Immature natural killer cell (primary cell): ENCODE measurements around the gene PARD3B. TPM values are rescaled to one million over a fixed set of nuclear protein-coding genes. Genes with fewer than 3 reads are reported as not detected.
"Not testable (repeated sequence)": the region's sequence is repeated elsewhere in the genome, so short reads cannot be mapped to it uniquely, and the experiment has no call there.

Experiments used
- DNase-seq, 3 donors: peaks; one replicate each; pipeline ENCODE4 v3.0.0; 2022; ENCODE audit warnings: mixed read lengths in 1 of 3
- H3K27ac Mint-ChIP-seq, 6 donors: one replicate each; pipeline ENCODE4 v1.8.0; 2020; ENCODE audit warnings: mixed read lengths in 6 of 6, mild to moderate bottlenecking in 5 of 6, inconsistent platforms in 4 of 6, moderate library complexity in 3 of 6
- H3K27me3 Mint-ChIP-seq, 3 donors: one replicate each; pipeline ENCODE4 v1.8.0; 2020 to 2021; ENCODE audit warnings: low read depth in 3 of 3, mild to moderate bottlenecking in 3 of 3, mixed read lengths in 3 of 3, moderate library complexity in 3 of 3, inconsistent platforms in 1 of 3
- H3K36me3 Mint-ChIP-seq, 3 donors: one replicate each; pipeline ENCODE4 v1.8.0; 2020; ENCODE audit warnings: mixed read lengths in 3 of 3, inconsistent platforms in 2 of 3, mild to moderate bottlenecking in 2 of 3
- H3K4me1 Mint-ChIP-seq, 2 donors: one replicate each; pipeline ENCODE4 v1.8.0; 2020; ENCODE audit warnings: inconsistent platforms in 2 of 2, mild to moderate bottlenecking in 2 of 2, mixed read lengths in 2 of 2, moderate library complexity in 1 of 2
- H3K4me3 Mint-ChIP-seq, 5 donors: one replicate each; pipeline ENCODE4 v1.8.0; 2020; ENCODE audit warnings: mild to moderate bottlenecking in 5 of 5, mixed read lengths in 5 of 5, inconsistent platforms in 3 of 5, moderate library complexity in 3 of 5
- H3K9me3 Mint-ChIP-seq, 6 donors: one replicate each; pipeline ENCODE4 v1.8.0; 2020; ENCODE audit warnings: mild to moderate bottlenecking in 6 of 6, mixed read lengths in 6 of 6, inconsistent platforms in 4 of 6, moderate library complexity in 3 of 6
- polyA plus RNA-seq, 3 donors: library from polyadenylated mRNA; unstranded; fragments of 300-500 nt; fragmentation: Illumina TruSeq; gene quantifications; one replicate each; pipeline ENCODE4 v1.2.3, GENCODE V29; 2021

Gene PARD3B
- polyA plus RNA-seq, 3 donors from 2014 or later: not detected

DNA sequence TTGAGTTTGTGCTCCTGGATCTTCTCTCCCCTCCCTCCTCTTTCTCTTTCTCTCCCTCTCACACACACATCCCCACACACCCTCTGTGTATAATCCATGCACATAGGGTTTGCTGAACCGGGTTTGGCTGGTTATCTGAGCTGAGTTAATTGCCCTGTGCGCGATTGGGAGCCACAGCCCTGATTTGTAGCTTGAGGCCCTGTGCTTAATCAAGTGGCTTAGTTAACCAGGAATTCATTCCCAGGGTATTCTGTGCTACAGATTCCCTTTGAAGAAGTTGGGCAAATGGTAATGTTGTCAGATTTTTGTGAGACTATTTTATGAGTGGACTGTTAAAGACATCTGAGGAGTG, 6.2 kb downstream of the PARD3B start:
- H3K27ac Mint-ChIP-seq: no peak overlapping the region
- peaks cover 0 to under 1% of the 10 kb centered on the region in 2 donors for H3K4me1 Mint-ChIP-seq
- no peaks in the 10 kb centered on the region for H3K36me3 Mint-ChIP-seq
- H3K4me3 Mint-ChIP-seq: no peak overlapping the region
- H3K27me3 Mint-ChIP-seq: peaks cover 0 to 3% (median 2%) of the 10 kb centered on the region in 3 donors
- peaks cover 0 to 5% (median 0%) of the 10 kb centered on the region in 6 donors for H3K9me3 Mint-ChIP-seq
- no peak for DNase-seq

DNA sequence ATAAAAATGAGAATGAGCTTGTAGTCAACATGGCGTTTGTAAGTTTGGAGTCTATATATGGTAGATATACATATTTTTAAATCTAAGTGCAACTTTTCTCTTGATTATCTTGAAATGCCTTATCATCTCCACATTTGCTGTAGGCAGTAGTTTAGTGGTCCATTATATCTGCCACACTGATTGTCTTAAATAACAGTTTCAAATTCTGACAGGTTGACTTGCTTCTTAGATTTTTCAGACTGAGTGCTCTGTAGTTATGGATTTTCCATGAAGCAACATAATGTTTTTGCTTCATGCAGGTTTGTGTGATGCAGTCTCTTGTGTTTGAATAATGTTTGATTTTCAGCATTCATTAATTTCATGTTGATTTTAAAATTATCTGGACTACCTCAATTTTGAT, 12.3 kb downstream of the PARD3B start:
- H3K9me3 Mint-ChIP-seq: peaks cover 0 to 11% (median 2%) of the 10 kb centered on the region in 6 donors
- H3K27ac Mint-ChIP-seq: no peak overlapping the region
- no peak overlapping the region for H3K4me3 Mint-ChIP-seq
- H3K27me3 Mint-ChIP-seq: no peaks in the 10 kb centered on the region
- no peak for DNase-seq
- no peaks in the 10 kb centered on the region for H3K4me1 Mint-ChIP-seq
- no peaks in the 10 kb centered on the region for H3K36me3 Mint-ChIP-seq

DNA sequence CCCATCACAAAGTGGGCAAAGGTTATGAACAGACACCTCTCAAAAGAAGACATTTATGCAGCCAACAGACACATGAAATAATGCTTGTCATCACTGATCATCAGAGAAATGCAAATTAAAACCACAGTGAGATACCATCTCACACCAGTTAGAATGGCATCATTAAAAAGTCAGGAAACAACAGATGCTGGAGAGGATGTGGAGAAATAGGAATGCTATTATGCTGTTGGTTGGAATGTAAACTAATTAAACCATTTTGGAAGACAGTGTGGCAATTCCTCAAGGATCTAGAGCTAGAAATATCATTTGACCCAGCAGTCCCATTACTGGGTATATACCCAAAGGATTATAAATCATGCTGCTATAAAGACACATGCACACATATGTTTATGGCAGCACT, 14.1 kb downstream of the PARD3B start:
- not testable (repeated sequence) for H3K27ac Mint-ChIP-seq, DNase-seq, H3K9me3 Mint-ChIP-seq, H3K4me3 Mint-ChIP-seq, H3K27me3 Mint-ChIP-seq, H3K36me3 Mint-ChIP-seq, H3K4me1 Mint-ChIP-seq

DNA sequence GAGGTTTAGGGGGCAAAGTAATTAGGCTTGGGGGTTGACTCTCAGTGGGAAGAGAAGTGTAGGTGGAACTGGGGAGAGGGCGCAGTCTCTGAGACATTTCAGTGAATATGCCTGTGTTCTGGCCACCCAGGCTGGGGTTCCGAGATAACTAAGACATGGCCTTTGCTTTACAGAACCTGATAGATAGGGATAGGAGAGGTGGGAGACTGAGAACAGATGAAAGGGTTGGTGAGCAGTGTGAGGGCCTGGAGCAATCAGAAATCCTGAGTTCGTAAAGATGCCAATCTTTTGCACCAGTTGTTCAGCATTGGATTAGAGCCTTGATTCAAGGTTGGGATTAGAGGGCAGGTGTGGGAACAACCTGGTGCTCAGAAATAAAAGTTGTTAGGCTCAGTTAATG, 15.6 kb downstream of the PARD3B start:
- H3K27ac Mint-ChIP-seq: no peak overlapping the region
- DNase-seq: no peak
- H3K4me3 Mint-ChIP-seq: no peak overlapping the region
- H3K36me3 Mint-ChIP-seq: no peaks in the 10 kb centered on the region
- H3K4me1 Mint-ChIP-seq: no peaks in the 10 kb centered on the region
- peaks cover 0 to 7% (median 2%) of the 10 kb centered on the region in 6 donors for H3K9me3 Mint-ChIP-seq
- H3K27me3 Mint-ChIP-seq: no peaks in the 10 kb centered on the region

DNA sequence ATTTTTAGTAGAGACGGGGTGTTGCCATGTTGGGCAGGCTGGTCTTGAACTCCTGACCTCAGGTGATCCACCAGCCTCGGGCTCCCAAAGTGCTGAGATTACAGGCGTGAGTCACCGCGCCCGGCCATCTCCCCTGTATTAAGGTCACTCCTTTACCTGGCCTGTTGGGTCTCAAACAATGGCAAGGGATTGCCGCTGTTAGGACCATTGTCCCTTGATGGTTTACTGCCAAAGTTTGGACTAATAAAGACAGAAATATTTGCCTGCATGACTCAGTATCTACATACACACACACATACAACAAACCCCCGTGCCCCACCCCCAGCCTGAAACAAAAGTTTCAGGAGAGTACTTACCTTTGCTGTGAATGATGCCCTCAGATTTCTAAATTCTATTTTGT, 16.5 kb downstream of the PARD3B start:
- H3K4me1 Mint-ChIP-seq: no peaks in the 10 kb centered on the region
- peaks cover 0 to 8% (median 0%) of the 10 kb centered on the region in 6 donors for H3K9me3 Mint-ChIP-seq
- H3K36me3 Mint-ChIP-seq: no peaks in the 10 kb centered on the region
- H3K27ac Mint-ChIP-seq: no peak overlapping the region
- H3K27me3 Mint-ChIP-seq: no peaks in the 10 kb centered on the region
- H3K4me3 Mint-ChIP-seq: no peak overlapping the region
- no peak for DNase-seq

DNA sequence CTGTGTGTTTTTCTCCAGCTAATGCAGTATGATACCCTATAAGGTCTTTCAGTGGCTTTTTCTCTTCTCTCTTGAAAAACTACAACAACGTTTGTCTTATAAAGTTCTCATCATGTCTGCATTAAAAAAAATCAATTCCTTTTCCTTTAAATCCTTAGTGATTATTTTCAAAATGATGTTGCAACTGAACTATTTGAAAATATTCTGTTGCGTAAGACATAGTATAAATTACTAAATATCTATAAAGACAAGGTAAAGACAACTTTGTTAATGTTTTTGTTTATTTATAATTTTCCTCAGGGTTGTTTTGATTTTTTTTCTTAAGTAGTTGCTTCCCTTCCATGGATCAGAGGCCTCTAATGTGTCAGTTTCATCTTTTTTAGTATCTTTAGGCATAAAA, 21.2 kb downstream of the PARD3B start:
- no peak for DNase-seq
- Mint-ChIP-seq H3K36me3 (no peaks in the 10 kb centered on the region), H3K27ac (no peak overlapping the region), H3K27me3 (no peaks in the 10 kb centered on the region), H3K4me1 (no peaks in the 10 kb centered on the region), H3K9me3 (peaks cover 0 to 3% (median 0%) of the 10 kb centered on the region in 6 donors), H3K4me3 (no peak overlapping the region)

DNA sequence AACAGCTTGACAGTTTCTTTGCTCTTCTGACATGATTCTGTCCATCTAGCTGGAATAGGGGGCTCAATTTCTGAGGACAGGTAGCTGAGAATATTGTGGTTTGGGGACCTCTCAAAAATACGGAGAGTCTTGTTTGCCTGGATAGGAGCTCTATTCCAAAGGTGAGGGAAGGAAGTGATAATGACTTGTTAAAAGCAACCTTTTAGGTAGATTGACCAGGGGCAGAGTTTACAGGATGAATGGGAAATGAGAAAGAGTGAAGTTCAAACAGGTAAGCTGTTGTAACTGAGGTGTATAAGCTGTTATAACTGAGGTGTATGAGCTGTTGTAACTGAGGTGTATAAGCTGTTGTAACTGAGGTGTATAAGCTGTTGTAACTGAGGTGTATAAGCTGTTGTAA, 25.1 kb downstream of the PARD3B start:
- no peaks in the 10 kb centered on the region for H3K36me3 Mint-ChIP-seq
- peaks cover 0 to 3% (median 0%) of the 10 kb centered on the region in 6 donors for H3K9me3 Mint-ChIP-seq
- no peaks in the 10 kb centered on the region for H3K4me1 Mint-ChIP-seq
- no peak overlapping the region for H3K27ac Mint-ChIP-seq
- no peak overlapping the region for H3K4me3 Mint-ChIP-seq
- DNase-seq: no peak
- H3K27me3 Mint-ChIP-seq: peaks cover 0 to 1% (median 0%) of the 10 kb centered on the region in 3 donors

DNA sequence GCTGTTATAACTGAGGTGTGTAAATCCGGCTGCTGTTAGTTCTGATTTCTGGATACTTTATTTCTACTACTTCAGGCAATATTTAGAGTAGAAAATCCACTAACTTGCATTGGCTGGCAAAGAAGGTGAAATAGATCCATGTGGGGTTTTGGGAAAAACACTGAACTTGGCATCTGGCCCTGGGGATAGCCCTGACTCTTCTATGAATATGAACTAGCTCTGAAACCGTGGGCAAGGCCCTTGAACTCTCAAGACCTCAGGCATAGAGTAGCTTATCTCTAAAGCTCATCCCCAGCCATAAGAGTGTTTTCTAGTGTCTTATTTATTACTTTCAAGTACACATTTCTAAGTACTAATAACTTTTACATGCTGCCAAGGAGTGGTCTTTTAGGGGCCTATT, 25.8 kb downstream of the PARD3B start:
- Mint-ChIP-seq H3K9me3 (peaks cover 0 to 3% (median 0%) of the 10 kb centered on the region in 6 donors), H3K27ac (no peak overlapping the region), H3K27me3 (peaks cover 0 to 1% (median under 1%) of the 10 kb centered on the region in 3 donors), H3K4me3 (no peak overlapping the region), H3K36me3 (no peaks in the 10 kb centered on the region), H3K4me1 (no peaks in the 10 kb centered on the region)
- no peak for DNase-seq

DNA sequence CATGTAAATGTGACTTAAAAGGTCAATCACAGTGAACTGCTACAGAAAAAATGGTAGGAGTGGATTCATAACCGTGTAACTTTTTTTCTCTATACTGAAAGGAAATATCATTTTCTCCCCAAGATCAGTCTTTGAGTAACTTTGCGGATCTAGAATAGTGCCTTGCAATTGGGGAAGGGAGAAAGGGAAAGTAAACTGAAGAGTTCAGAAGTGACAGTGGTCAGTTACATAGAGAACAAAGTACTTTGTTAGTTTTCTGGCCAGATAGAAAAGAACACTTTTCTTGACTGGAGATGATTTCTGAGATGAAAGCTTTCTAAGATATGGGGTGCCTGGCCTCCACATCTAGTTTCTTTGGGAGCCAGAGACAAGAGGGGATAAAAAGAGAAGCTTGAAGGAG, 26.6 kb downstream of the PARD3B start:
- Mint-ChIP-seq H3K27me3 (peaks cover 0 to 2% (median 1%) of the 10 kb centered on the region in 3 donors), H3K27ac (no peak overlapping the region), H3K4me1 (no peaks in the 10 kb centered on the region), H3K36me3 (no peaks in the 10 kb centered on the region), H3K9me3 (peaks cover 0 to 3% (median 0%) of the 10 kb centered on the region in 6 donors), H3K4me3 (no peak overlapping the region)
- DNase-seq: no peak

DNA sequence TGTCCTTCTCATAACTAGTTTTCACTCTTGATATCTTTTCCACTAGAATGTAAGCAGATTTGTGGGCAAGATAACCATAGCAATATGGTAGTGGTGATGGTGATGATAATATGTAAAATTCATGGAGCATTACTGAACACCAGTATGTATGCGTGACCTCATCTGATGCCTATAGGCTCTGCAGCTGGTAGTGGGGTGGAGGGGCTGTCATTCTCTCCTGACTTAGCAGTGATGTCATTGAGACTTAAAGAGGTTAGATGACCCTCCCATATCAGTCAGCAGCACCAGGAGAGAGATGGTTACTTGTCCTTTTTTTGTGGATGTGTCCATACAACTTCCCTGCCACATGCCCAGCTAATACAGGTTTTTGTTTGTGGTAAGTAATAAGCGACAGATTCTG, 27.9 kb downstream of the PARD3B start:
- H3K36me3 Mint-ChIP-seq: no peaks in the 10 kb centered on the region

DNA sequence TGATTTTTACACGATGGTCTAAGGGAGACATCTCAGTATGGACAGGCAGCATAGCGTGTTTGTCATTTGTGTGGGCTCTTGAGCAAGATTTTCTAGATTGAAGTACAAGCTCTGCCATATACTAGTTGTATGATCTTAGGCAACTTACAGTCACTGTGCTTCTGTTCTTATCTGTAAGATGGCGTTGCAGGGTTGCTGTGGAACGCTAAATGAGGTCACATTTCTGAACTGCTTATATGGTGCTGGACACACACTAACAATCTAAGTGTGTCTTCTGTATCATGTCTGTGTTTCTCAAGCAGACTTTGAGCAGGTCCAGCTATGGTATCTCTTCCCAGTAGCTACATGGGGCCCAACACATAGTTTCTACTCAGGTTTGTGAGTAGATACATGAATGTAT, 29.2 kb downstream of the PARD3B start:
- no peak for DNase-seq
- Mint-ChIP-seq H3K27me3 (peaks cover 0 to 6% (median 1%) of the 10 kb centered on the region in 3 donors), H3K36me3 (peaks cover 0 to 4% (median 0%) of the 10 kb centered on the region in 3 donors), H3K4me3 (no peak overlapping the region), H3K27ac (no peak overlapping the region), H3K9me3 (peaks cover 0 to 2% (median 0%) of the 10 kb centered on the region in 6 donors), H3K4me1 (no peaks in the 10 kb centered on the region)

More for the DNA sequence above, 27.9 kb downstream of the PARD3B start:
- Mint-ChIP-seq H3K27ac (no peak overlapping the region), H3K4me3 (no peak overlapping the region), H3K27me3 (peaks cover 0 to 4% (median 1%) of the 10 kb centered on the region in 3 donors), H3K4me1 (no peaks in the 10 kb centered on the region), H3K9me3 (peaks cover 0 to 3% (median 0%) of the 10 kb centered on the region in 6 donors)
- no peak for DNase-seq

DNA sequence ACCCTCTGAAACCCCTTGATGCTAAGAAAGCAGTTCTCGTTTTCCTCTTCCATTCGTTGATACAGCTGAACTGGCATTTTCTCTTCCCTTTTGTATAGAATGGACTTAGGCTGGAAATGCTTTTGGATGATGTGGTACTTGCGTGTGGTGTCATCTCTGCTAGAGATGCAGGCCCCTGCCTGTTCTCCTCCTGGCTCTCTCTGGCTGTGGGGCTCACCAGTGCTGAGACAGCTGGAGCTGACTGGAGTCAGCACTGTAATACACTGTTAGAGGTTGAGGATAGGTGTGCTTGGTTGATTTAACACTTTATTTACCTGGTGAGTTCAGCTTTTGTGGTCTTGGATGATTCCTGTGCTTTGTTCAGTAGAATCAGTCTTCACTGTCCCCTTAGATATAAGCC, 30.2 kb downstream of the PARD3B start:
- Mint-ChIP-seq H3K4me1 (no peaks in the 10 kb centered on the region), H3K9me3 (peaks cover 0 to 2% (median 0%) of the 10 kb centered on the region in 6 donors), H3K27ac (no peak overlapping the region)

DNA sequence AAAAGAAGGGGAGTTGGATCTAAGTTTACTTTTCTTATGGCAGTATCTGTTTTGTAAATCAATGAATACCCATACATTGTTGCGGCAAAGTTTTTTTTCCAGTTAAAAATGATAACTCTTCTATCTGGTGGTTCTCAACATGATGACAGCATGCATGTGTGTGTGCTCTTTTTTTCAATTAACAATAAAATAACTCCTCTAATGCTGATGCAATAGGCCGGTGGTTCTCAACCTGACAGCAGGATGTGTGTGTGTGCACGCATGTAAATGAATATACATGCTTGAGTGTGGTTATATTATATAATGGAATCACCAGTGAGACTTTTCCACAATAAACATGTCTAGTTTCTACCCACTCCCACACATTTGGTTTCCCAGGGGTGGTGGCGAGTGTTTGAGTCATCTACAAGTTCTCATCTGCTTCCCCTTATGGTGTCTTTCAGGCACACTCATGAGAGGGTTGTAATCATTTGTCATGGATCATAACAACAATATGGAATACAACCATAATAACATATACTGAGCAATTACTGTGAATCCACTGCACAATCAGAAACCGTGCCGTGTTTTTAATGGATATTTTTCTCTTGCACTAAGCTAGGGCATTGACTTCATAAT, 31.2 kb downstream of the PARD3B start:
- peaks cover 1 to 6% (median 1%) of the 10 kb centered on the region in 3 donors for H3K27me3 Mint-ChIP-seq

More for the DNA sequence above, 30.2 kb downstream of the PARD3B start:
- no peak overlapping the region for H3K4me3 Mint-ChIP-seq
- no peak for DNase-seq
- H3K27me3 Mint-ChIP-seq: peaks cover 1 to 6% (median 1%) of the 10 kb centered on the region in 3 donors
- peaks cover 0 to 4% (median 0%) of the 10 kb centered on the region in 3 donors for H3K36me3 Mint-ChIP-seq

DNA sequence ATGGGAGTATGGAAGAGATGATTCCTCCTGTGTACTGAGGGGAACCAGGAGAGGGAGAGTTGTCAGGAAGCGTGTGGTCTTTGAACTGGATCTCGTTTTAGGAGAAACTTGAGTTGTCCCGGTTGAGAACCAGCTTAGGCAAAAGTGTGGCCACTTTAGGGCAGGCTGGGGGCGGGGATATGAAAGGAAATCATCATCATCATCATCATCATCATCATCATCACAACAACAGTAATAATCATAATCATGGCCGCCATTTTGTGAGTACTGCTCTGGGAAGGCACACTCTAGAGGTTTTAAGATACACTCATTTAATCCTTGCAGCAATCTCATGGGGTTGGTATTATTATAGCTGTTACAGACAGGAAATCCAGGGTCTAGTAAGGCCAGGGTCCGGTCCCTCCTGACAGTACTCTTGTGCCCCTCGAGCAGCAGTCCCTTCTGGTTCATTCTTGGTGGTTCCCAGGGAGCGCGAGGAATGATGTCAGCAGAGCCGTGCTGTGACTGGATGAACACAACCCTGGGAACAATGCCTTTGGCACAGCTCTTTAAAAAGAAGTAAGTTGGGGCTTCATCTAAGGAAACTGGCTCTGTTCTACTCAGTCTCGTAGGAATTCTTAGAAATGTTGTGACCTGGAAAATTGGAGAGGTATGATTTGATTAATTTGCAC, 33.8 kb downstream of the PARD3B start:
- H3K4me3 Mint-ChIP-seq: no peak overlapping the region
- no peak for DNase-seq
- peaks cover 0 to 6% (median 1%) of the 10 kb centered on the region in 3 donors for H3K27me3 Mint-ChIP-seq
- H3K27ac Mint-ChIP-seq: no peak overlapping the region
- H3K9me3 Mint-ChIP-seq: peaks cover 0 to 5% (median 1%) of the 10 kb centered on the region in 6 donors
- no peaks in the 10 kb centered on the region for H3K4me1 Mint-ChIP-seq
- H3K36me3 Mint-ChIP-seq: peaks cover 0 to 4% (median 0%) of the 10 kb centered on the region in 3 donors

More for the DNA sequence above, 31.2 kb downstream of the PARD3B start:
- Mint-ChIP-seq H3K9me3 (peaks cover 0 to 2% (median 0%) of the 10 kb centered on the region in 6 donors), H3K36me3 (peaks cover 0 to 4% (median 0%) of the 10 kb centered on the region in 3 donors), H3K27ac (no peak overlapping the region), H3K4me3 (no peak overlapping the region), H3K4me1 (no peaks in the 10 kb centered on the region)
- no peak for DNase-seq
